Activated T-cell treated with anti-CD3 and anti-CD28 coated beads, Interleukin-2, amount 50 U/mL, for 48 hours (primary cell): ENCODE data around the gene TAF8.
"Not testable (repeated sequence)": the region's sequence is repeated elsewhere in the genome, so short reads cannot be mapped to it uniquely, and the experiment has no call there.

Experiments used
- DNase-seq, 2 experiments: peaks; one replicate each; pipeline ENCODE4 v3.0.0-alpha.2; 2020

Gene TAF8, protein sequence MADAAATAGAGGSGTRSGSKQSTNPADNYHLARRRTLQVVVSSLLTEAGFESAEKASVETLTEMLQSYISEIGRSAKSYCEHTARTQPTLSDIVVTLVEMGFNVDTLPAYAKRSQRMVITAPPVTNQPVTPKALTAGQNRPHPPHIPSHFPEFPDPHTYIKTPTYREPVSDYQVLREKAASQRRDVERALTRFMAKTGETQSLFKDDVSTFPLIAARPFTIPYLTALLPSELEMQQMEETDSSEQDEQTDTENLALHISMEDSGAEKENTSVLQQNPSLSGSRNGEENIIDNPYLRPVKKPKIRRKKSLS

DNA sequence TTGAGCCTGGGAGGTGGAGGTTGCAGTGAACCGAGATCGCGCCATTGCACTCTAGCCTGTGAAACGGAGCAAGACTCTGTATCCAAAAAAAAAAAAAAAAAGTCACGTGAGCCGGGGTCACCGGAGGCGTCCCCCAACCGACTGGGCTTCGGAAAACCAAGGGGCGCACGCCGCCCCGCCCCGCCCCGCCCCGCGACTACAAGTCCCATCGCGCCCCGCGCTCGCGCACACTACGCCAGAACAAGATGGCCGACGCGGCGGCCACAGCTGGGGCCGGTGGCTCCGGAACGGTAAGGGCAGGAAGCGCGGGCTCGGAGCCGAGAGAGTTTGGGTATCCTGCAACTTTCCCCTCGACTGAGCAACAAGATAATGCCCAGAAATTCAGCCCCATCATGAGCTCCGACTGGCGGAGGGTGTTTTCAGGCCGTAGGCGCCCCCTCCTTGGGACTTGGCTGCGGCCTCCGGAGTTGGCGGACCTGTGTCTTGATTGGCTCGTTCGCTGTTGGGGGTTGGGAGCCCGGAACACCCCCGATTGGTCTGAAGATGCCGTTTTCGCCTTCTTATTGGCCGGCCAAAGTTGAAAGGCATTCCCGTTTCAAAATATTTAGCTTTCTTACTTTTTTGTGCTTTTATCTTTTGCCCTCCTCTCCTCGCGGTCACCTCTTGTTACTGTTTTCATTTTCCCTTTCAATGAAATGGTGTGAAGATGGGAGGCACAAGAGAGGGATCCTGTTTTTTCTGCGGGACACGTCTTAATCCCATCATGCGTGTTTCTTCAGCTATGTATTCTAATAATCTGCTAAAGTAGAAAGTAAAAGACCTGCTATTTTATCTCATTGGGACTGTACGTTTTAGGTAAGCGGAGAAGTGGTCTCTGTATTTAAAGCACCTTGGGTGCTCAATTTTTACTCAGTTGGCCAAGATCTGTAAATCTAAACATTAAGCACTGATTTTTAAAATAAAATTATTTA is at the start of gene TAF8:
Gene TAF8 (plus strand): TSS at position 228 of the 971 bp plus-strand sequence. CDS start 18 bp downstream, at position 246.
- DNase-seq = peak; percentile 94

- DNase-seq = no peak
Measured at GRCh38 chr6:42001506-42001905, 48.8 kb upstream of the TAF8 start.

- DNase-seq = not testable (repeated sequence)
Measured at GRCh38 chr6:42003658-42004057, 46.7 kb upstream of the TAF8 start.

DNA sequence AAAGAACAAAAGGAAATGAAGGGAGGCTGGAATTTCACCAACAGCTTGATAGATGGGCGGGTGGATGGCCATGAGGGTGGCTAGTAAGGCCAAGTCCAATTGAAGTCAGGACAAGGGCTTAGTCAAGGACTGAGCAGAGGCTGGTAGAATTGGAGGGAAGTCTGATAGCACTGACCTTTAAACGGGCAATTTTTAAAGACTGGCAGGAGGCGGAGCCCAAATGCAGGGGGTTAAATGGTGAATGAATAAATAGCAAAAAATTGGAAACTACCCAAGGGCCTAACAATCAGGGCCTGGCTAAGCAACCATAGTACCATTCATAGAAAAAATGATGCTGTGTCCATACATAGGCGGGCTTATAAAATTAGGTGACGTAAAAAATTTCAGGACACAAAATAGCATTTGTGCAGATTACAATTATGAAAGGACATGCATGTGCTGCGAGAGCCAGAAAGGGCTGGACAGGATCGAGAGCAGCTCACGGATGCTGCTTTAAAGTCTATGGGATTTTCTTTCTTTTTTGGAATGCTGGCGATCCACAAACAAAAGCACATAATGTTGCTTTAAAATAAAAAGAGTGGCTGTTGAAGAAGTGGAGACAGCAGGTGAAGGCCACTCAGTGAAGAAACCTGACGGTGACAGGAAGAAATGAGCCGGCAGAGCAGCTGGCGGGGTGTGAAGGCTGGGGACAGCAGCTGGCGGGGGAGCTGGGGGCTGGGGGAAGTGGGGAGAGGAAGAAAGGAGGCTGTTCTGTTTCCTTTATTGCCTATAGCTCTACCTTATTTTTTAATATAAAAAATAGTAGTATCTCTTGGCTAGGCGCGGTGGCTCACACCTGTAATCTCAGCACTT is 42.8 kb upstream of the TAF8 start:
- peak; percentile 55 to 64 for DNase-seq

GRCh38 chr6:42008138-42008528 is 42.2 kb upstream of the TAF8 start:
- peak in 1 of 2 experiments; percentile 21 for DNase-seq

- DNase-seq = no peak
Measured at GRCh38 chr6:42009844-42010184, 40.5 kb upstream of the TAF8 start.

- DNase-seq = peak; percentile 56
Measured at GRCh38 chr6:42010185-42010891, 40.0 kb upstream of the TAF8 start.

DNA sequence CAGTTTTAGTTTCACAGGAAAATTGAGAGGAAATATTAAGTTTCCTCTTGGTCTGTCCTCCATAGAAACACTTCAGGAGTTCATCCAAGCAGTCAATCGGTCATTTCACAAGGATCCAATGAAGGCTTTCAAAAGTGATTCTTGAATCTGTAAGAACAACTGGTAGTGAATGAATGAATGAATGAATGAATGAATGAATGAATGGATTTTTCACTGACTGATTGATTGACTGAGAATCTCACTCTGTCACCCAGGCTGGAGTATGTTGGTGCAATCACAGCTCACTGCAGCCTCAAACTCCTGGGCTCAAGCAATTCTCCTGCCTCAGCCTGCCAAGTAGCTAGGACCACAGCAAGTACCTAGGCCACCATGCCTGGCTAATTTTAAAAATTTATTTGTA is 39.4 kb upstream of the TAF8 start:
- DNase-seq = no peak

GRCh38 chr6:42012501-42013133 is 37.7 kb upstream of the TAF8 start:
- no peak for DNase-seq

DNA sequence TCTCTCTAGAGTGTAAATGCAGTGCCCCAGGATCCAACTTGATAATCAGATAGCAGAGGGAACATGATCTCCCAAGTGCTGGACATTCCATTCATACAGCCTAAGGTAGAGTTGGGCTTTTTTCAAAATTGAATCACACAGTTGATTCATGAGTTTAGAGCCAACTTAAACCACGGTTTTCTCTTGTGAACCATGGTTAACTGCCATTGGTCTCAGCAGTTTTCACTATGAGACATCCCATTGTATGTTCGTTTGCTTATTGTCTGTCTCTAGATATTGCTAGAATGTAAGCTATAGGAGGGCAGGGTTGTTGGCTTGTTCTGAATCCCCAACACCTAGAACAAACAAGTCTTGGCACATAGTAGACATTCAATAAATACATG is 37.2 kb upstream of the TAF8 start:
- DNase-seq = no peak

DNA sequence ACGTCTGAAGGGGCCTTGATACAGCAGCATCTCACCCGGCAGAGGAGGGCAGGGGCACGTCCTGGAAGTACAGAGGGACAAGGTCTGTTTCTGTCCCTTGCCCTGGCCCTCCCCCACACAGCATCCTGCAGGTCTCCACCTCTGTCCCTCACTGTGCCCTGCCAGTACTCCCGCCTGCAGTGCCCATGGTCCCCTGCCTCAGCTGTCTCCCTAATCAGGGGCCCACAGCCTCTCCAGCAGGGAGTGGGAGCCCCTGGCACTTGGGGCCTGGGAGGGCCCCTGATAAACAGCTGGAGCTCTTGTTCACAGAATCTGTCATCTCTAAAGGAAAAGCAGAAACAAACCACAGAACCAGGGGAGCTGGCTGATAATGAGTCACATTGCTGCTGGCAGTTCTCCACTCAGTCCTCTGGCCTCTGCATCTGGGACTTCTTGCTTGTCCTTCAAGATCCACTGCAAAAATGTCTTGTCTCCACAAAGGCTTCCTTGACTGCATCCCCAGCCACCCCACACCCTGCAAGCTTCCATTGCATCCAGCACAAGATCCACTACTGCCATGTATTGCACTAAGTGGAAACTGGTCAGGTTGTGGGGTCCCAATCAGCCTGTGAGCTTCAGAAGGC is 33.2 kb upstream of the TAF8 start:
- peak in 1 of 2 experiments; percentile 70 for DNase-seq

- DNase-seq = no peak
Measured at GRCh38 chr6:42020967-42021366, 29.4 kb upstream of the TAF8 start.

GRCh38 chr6:42021847-42022754 is 28.2 kb upstream of the TAF8 start:
- DNase-seq = peak; percentile 81 to 82

DNA sequence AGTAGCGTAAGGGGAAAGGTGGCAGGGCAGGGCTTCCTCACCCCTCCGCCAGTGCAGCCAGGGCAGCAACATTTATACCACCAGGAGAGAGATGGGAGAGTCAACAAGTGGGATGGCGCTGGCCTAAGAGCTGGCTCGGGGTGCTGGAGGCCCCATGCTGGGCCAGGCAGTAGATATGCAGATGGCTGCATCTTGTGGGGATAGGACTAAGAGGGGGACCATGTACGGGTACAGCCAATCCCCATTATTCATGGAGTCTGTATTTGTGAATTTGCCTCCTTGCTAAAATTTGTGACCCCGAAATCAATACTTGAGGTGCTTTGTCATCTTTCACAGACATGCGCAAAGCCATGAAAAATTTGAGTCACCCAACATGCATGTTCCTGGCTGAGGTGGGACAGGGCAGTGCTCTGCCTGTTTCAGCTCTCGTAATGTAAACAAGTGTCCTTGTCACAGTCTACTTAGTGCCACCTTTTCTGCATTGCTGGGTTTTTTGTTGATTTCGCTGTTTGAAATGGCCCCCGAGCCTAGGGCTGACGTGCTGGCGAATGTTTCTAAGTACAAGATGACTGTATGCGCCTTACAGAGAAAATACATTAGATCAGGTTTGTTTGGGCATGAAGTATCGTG is 27.5 kb upstream of the TAF8 start:
- peak in 1 of 2 experiments; percentile 59 for DNase-seq

- no peak for DNase-seq
Measured at GRCh38 chr6:42025066-42025844, 25.1 kb upstream of the TAF8 start.

- no peak for DNase-seq
Measured at GRCh38 chr6:42025845-42026243, 24.5 kb upstream of the TAF8 start.

GRCh38 chr6:42026540-42026939 is 23.8 kb upstream of the TAF8 start:
- DNase-seq = no peak

DNA sequence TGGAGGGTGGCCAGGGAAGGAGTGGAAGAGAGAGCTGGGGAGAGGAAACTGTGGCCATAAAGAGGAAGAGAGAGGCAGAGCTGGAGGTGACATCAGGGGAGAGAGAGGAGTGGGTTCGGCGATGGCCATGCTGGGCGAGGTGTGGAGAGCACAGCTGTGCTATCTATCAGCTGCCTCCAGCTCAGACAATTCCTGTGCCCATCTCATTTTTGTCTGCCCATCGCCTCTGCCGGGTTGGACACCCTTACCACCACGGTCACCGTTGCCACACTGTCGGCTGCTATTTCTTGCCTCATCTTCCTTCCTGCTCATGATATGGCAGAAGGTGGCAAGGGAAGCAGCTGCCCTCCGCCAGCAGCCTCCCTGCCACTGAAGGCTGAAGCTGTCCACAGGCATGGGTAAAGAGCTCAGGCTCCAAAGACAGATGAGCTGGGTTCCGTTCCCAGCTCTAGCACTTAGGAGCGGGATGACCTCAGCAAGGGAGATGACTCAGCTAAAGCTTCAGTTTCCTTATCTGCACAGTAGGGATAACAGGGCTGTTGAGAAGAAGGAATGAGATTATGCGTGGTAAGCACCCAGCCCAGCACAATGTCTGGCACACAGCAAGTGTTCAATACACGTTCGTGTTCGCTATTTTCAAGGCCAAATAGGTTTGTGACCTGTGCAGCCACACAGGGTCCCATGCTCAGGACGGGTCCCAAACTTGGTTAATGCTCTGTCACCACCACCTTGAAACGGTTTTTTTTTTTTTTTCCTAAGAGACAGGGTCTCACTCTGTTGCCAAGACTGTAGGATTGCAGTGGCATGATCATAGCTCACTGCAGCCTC is 21.9 kb upstream of the TAF8 start:
- no peak for DNase-seq
